K562 (cell line): ENCODE results near the gene FCRL6. TPM values are rescaled to one million over a fixed set of nuclear protein-coding genes. Genes with fewer than 3 reads are reported as not detected.

Experiments
- CTCF ChIP-seq, 3 experiments: IDR thresholded peaks in 2 of 3; conservative IDR thresholded peaks in 1 of 3; 2 replicates each; pipeline ENCODE4 v1.5.1; 2011 to 2012; ENCODE audit warnings: low read length in 3 of 3, mild to moderate bottlenecking in 3 of 3, control low read depth in 2 of 3, improper control_type of control experiment in 1 of 3, inconsistent platforms in 1 of 3, low read depth in 1 of 3, mixed read lengths in 1 of 3, moderate library complexity in 1 of 3; ENCODE audit not compliant: insufficient read depth in 2 of 3
- NCOR1 ChIP-seq: fragments of 450-650 bp; IDR thresholded peaks from 2 replicates; pipeline ENCODE4 v1.6.1; 2016; ENCODE audit warnings: mild to moderate bottlenecking, moderate library complexity
- SMAD2 ChIP-seq: fragments of 150-350 bp; IDR thresholded peaks from 2 replicates; pipeline ENCODE4 v1.6.1; 2014; ENCODE audit warnings: low read depth, mild to moderate bottlenecking, low read length
- TEAD4 ChIP-seq, 2 experiments: sonication (generic) in 1 of 2; formaldehyde crosslinking in 1 of 2; IDR thresholded peaks; 2 replicates each; pipeline versions ENCODE4 v1.6.1 to v1.8.0; 2012 to 2022; ENCODE audit warnings: borderline replicate concordance in 1 of 2, inconsistent platforms in 1 of 2, low read length in 1 of 2, mild to moderate bottlenecking in 1 of 2, missing genetic modification reagents in 1 of 2
- ZNF143 ChIP-seq: sonication (generic); formaldehyde crosslinking; IDR thresholded peaks from 2 replicates; pipeline ENCODE4 v1.9.0; 2022; ENCODE audit warnings: mild to moderate bottlenecking, missing genetic modification reagents
- ZNF175 ChIP-seq: fragments of 200-800 bp; sonication (Bioruptor generic); IDR thresholded peaks from 2 replicates; pipeline ENCODE4 v1.6.1; 2016; ENCODE audit warnings: low read depth, mild to moderate bottlenecking, missing genetic modification characterization, missing compliant biosample characterization
- ZNF263 ChIP-seq: sonication (generic); formaldehyde crosslinking; IDR thresholded peaks from 2 replicates; pipeline ENCODE4 v1.8.0; 2022; ENCODE audit warnings: mild to moderate bottlenecking, missing genetic modification reagents, borderline replicate concordance
- polyA plus RNA-seq, 8 experiments: library from polyadenylated mRNA; depleted of rRNA in 4 of 8; stranded (reverse) in 5 of 8; unstranded in 3 of 8; fragments of >200 nt; fragmentation: Nextera tagmentation in 2 of 8; fragmentation: Illumina TruSeq in 1 of 8; extraction: Ambion mirVana in 2 of 8; extraction: Trizol in 1 of 8; gene quantifications; 2 replicates each; pipeline versions ENCODE4 v1.2.1 to v1.2.3, GENCODE V29; 2011 to 2014; ENCODE audit warnings: inconsistent platforms in 1 of 8, missing spikeins in 1 of 8
- total RNA-seq, 7 experiments: library from RNA; depleted of rRNA in 6 of 7; stranded (reverse); fragments of >200 nt in 6 of 7; fragmentation: Illumina TruSeq in 2 of 7; extraction: Trizol in 2 of 7; gene quantifications; 2 replicates each; pipeline versions ENCODE4 v1.2.1 to v1.2.3, GENCODE V29; 2011 to 2021; ENCODE audit warnings: low replicate concordance in 1 of 7
- TF ChIP-seq, protein P1 (sequence below), 2 experiments: fragments of 450-650 bp in 1 of 2; sonication (generic) in 1 of 2; formaldehyde crosslinking in 1 of 2; IDR thresholded peaks; 2 replicates each; pipeline versions ENCODE4 v1.7.1 to v1.9.0; 2016 to 2022; ENCODE audit warnings: inconsistent platforms in 1 of 2, mild to moderate bottlenecking in 1 of 2, missing genetic modification reagents in 1 of 2
- TF ChIP-seq, protein P2 (sequence below): sonication (generic); formaldehyde crosslinking; IDR thresholded peaks from 2 replicates; pipeline ENCODE4 v1.8.1; 2023; ENCODE audit warnings: mild to moderate bottlenecking, missing genetic modification reagents

The FCRL6 gene
- total and polyA plus RNA-seq, 9 of the 15 experiments (the other 6 are each of a cell fraction or from before 2014, with no cell fraction given): not detected

- TF ChIP-seq, protein P1, sequence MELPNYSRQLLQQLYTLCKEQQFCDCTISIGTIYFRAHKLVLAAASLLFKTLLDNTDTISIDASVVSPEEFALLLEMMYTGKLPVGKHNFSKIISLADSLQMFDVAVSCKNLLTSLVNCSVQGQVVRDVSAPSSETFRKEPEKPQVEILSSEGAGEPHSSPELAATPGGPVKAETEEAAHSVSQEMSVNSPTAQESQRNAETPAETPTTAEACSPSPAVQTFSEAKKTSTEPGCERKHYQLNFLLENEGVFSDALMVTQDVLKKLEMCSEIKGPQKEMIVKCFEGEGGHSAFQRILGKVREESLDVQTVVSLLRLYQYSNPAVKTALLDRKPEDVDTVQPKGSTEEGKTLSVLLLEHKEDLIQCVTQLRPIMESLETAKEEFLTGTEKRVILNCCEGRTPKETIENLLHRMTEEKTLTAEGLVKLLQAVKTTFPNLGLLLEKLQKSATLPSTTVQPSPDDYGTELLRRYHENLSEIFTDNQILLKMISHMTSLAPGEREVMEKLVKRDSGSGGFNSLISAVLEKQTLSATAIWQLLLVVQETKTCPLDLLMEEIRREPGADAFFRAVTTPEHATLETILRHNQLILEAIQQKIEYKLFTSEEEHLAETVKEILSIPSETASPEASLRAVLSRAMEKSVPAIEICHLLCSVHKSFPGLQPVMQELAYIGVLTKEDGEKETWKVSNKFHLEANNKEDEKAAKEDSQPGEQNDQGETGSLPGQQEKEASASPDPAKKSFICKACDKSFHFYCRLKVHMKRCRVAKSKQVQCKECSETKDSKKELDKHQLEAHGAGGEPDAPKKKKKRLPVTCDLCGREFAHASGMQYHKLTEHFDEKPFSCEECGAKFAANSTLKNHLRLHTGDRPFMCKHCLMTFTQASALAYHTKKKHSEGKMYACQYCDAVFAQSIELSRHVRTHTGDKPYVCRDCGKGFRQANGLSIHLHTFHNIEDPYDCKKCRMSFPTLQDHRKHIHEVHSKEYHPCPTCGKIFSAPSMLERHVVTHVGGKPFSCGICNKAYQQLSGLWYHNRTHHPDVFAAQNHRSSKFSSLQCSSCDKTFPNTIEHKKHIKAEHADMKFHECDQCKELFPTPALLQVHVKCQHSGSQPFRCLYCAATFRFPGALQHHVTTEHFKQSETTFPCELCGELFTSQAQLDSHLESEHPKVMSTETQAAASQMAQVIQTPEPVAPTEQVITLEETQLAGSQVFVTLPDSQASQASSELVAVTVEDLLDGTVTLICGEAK (IDR thresholded peaks at IDR 0.05): no peak
- TF ChIP-seq, protein P1 (CRISPR knock-in tag; IDR thresholded peaks at IDR 0.05): no peak
- TF ChIP-seq ZNF143 (CRISPR knock-in tag): no peak
- no peak for TF ChIP-seq SMAD2
- TF ChIP-seq, protein P2, sequence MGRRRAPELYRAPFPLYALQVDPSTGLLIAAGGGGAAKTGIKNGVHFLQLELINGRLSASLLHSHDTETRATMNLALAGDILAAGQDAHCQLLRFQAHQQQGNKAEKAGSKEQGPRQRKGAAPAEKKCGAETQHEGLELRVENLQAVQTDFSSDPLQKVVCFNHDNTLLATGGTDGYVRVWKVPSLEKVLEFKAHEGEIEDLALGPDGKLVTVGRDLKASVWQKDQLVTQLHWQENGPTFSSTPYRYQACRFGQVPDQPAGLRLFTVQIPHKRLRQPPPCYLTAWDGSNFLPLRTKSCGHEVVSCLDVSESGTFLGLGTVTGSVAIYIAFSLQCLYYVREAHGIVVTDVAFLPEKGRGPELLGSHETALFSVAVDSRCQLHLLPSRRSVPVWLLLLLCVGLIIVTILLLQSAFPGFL (CRISPR knock-in tag): no peak
- no peak for TF ChIP-seq NCOR1
- TF ChIP-seq CTCF (IDR thresholded peaks at IDR 0.05 in 2 of 3, conservative IDR thresholded peaks at IDR 0.05 in 1 of 3; ENCODE audit: insufficient read depth in 2 of 3, low read depth in 1 of 3, low read length in 3 of 3): peak; percentile 94 to 98 (median 97)
- TF ChIP-seq ZNF263 (CRISPR knock-in tag): peak; percentile 55
- 0 out of 2 replicates have a peak, but pooled peaks have one; percentile 36 for TF ChIP-seq ZNF175 (CRISPR knock-in tag)
- peak; percentile 8; the same call in 1 of the 2 replicates for TF ChIP-seq TEAD4 (IDR thresholded peaks at IDR 0.05; ENCODE audit: low read length)
- no peak for TF ChIP-seq TEAD4 (CRISPR knock-in tag; IDR thresholded peaks at IDR 0.05; ENCODE audit: borderline replicate concordance)
These were observed 21.3 kb upstream of the FCRL6 start, which contains the start of gene DUSP23 (continued) for GRCh38 chr1:159780583-159781582.
